OCI-LY7 (cell line): Measurements from ENCODE around the gene MIA3. TPM values are rescaled to one million over a fixed set of nuclear protein-coding genes. Genes with fewer than 3 reads are reported as not detected.

Experiments
- BruUV-seq: library from RNA; stranded (reverse); fragments of 400-500 nt; replicated peaks from 2 replicates; lab custom pipeline; 2021; lab: Mats Ljungman, UMichigan
- CTCF ChIA-PET: fragments of 300-600 bp; sonication (Branson Sonifier 250); formaldehyde crosslinking; loops from one replicate; lab custom pipeline; 2022; ENCODE audit warnings: antibody characterized with exemption; ENCODE audit not compliant: unreplicated experiment; lab: Charles Lee
- POLR2A ChIA-PET: fragments of 300-600 bp; sonication (Branson Sonifier 250); formaldehyde crosslinking; loops from one replicate; lab custom pipeline; 2022; ENCODE audit warnings: antibody characterized with exemption; lab: Charles Lee
- DNase-seq: peaks from one replicate; pipeline ENCODE4 v3.0.0-alpha.2; 2015; ENCODE audit warnings: low spot score
- H2AFZ ChIP-seq: fragments of 200-600 bp; sonication (generic), shearing (Covaris generic); 2 replicates; pipeline ENCODE4 v1.6.1; 2014; ENCODE audit warnings: mild to moderate bottlenecking, antibody characterized with exemption, low read length, moderate library complexity
- H3K27ac ChIP-seq: fragments of 200-600 bp; sonication (generic); 2 replicates; pipeline ENCODE4 v1.5.1; 2014; ENCODE audit warnings: mixed run types, low read depth, mild to moderate bottlenecking, moderate library complexity, low read length, inconsistent platforms; ENCODE audit not compliant: poor library complexity, severe bottlenecking
- H3K36me3 ChIP-seq: fragments of 200-600 bp; sonication (generic); 2 replicates; pipeline ENCODE4 v1.6.1; 2014; ENCODE audit warnings: mild to moderate bottlenecking, antibody characterized with exemption, low read length, moderate library complexity, mixed read lengths; ENCODE audit not compliant: insufficient read depth
- H3K4me1 ChIP-seq: fragments of 200-600 bp; sonication (generic); 2 replicates; pipeline ENCODE4 v1.5.1; 2014; ENCODE audit warnings: mild to moderate bottlenecking, low read length; ENCODE audit not compliant: insufficient read depth, poor library complexity, severe bottlenecking
- H3K4me2 ChIP-seq: fragments of 200-600 bp; sonication (generic); 2 replicates; pipeline ENCODE4 v1.6.1; 2014; ENCODE audit warnings: mild to moderate bottlenecking, low read length
- H3K4me3 ChIP-seq: fragments of 200-600 bp; sonication (generic); 2 replicates; pipeline ENCODE4 v1.5.1; 2014; ENCODE audit warnings: mild to moderate bottlenecking, low read depth, low read length; ENCODE audit not compliant: poor library complexity, severe bottlenecking
- H3K79me2 ChIP-seq: fragments of 200-600 bp; sonication (generic); 2 replicates; pipeline ENCODE4 v1.6.1; 2016; ENCODE audit warnings: low read depth, mild to moderate bottlenecking, low read length, moderate library complexity, mixed read lengths; ENCODE audit not compliant: insufficient read depth
- H3K9me2 ChIP-seq: fragments of 200-600 bp; sonication (generic); 2 replicates; pipeline ENCODE4 v1.6.1; 2016; ENCODE audit warnings: mild to moderate bottlenecking, low read length, mixed read lengths; ENCODE audit not compliant: insufficient read depth
- H3K9me3 ChIP-seq: fragments of 200-600 bp; sonication (generic); 2 replicates; pipeline ENCODE4 v1.6.1; 2014; ENCODE audit warnings: mild to moderate bottlenecking, mixed run types, low read length, mixed read lengths
- H4K20me1 ChIP-seq: fragments of 200-600 bp; sonication (generic); 2 replicates; pipeline ENCODE4 v1.6.1; 2014; ENCODE audit warnings: mild to moderate bottlenecking, antibody characterized with exemption, low read length, moderate library complexity, mixed read lengths; ENCODE audit not compliant: insufficient read depth
- EZH2phosphoT487 ChIP-seq: fragments of 200-600 bp; sonication (generic); IDR thresholded peaks from 2 replicates; pipeline ENCODE4 v1.6.1; 2018; ENCODE audit warnings: low read depth, borderline replicate concordance, mild to moderate bottlenecking, mixed run types, antibody characterized with exemption, low read length, moderate library complexity, mixed read lengths
- intact Hi-C: fragments of 100-400 bp; cut with micrococcal nuclease; formaldehyde crosslinking; loops from one replicate; pipeline ENCODE4 v1.10.0; 2022; ENCODE audit not compliant: unreplicated experiment
- total RNA-seq, 2 experiments: library from RNA; depleted of rRNA in 1 of 2; stranded (reverse); fragments of >200 nt in 1 of 2; shearing (Covaris generic) in 1 of 2; gene quantifications; 2 replicates each; pipeline ENCODE4 v1.2.3, GENCODE V29; 2014 to 2022
- TF ChIP-seq, protein P1 (sequence below): fragments of 200-600 bp; sonication (generic); conservative IDR thresholded peaks from 2 replicates; pipeline ENCODE4 v1.5.1; 2014; ENCODE audit warnings: mild to moderate bottlenecking, antibody characterized with exemption, low read length, moderate library complexity, mixed read lengths

Gene MIA3
- total RNA-seq, 2 experiments from 2014 or later, result 23.5 to 57.1 TPM

GRCh38 chr1:222716393-222716792 lies 98.5 kb downstream of the MIA3 start:
- intact Hi-C loops, result loop anchor here (10.0 kb wide), 1 partner anchor 252 kb away; no protein-coding TSS in a partner anchor
- Histone ChIP-seq H4K20me1 (no peaks in the 10 kb centered on the region), H3K4me3 (no peak overlapping the region), H2AFZ (no peak overlapping the region), H3K9me3 (no peaks in the 10 kb centered on the region), H3K27ac (no peak overlapping the region), H3K36me3 (peaks cover 53% of the 10 kb centered on the region), H3K79me2 (peaks cover 16% of the 10 kb centered on the region; the same call in 1 of the 2 replicates), H3K4me1 (peaks cover 4% of the 10 kb centered on the region), H3K4me2 (no peak overlapping the region), H3K9me2 (no peaks in the 10 kb centered on the region)
- ChIA-PET POLR2A (interaction anchor here (2.8 kb wide), 1 partner anchor 16 kb away, joined by 9 read pairs; no protein-coding TSS in a partner anchor), CTCF (no interaction called here)
- BruUV-seq, result no TSS peak
- no peak for DNase-seq
- TF ChIP-seq, protein P1, sequence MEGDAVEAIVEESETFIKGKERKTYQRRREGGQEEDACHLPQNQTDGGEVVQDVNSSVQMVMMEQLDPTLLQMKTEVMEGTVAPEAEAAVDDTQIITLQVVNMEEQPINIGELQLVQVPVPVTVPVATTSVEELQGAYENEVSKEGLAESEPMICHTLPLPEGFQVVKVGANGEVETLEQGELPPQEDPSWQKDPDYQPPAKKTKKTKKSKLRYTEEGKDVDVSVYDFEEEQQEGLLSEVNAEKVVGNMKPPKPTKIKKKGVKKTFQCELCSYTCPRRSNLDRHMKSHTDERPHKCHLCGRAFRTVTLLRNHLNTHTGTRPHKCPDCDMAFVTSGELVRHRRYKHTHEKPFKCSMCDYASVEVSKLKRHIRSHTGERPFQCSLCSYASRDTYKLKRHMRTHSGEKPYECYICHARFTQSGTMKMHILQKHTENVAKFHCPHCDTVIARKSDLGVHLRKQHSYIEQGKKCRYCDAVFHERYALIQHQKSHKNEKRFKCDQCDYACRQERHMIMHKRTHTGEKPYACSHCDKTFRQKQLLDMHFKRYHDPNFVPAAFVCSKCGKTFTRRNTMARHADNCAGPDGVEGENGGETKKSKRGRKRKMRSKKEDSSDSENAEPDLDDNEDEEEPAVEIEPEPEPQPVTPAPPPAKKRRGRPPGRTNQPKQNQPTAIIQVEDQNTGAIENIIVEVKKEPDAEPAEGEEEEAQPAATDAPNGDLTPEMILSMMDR, result no peak
- no peak for TF ChIP-seq EZH2phosphoT487

Other genes starting within 250 kb of the MIA3 start
- 0.92 TPM in 1 of 2 replicates, not detected in the other for gene HHIPL2, start 70.0 kb upstream of the MIA3 start, total RNA-seq (2014; rRNA removed; shearing (Covaris generic))
- not detected in 2 replicates for gene HHIPL2, start 70.0 kb upstream of the MIA3 start, total RNA-seq (2022)
- 10.9 and 13.3 TPM in 2 replicates for gene TAF1A, start 28.2 kb upstream of the MIA3 start, total RNA-seq (2014; rRNA removed; shearing (Covaris generic))
- gene TAF1A, start 28.2 kb upstream of the MIA3 start, total RNA-seq (2022), result 18.3 and 19.2 TPM in 2 replicates
- 6.6 and 9.0 TPM in 2 replicates for gene AIDA, start 94.4 kb downstream of the MIA3 start, total RNA-seq (2014; rRNA removed; shearing (Covaris generic))
- gene AIDA, start 94.4 kb downstream of the MIA3 start, total RNA-seq (2022), result 24.0 and 24.1 TPM in 2 replicates
- gene BROX, start 94.5 kb downstream of the MIA3 start, total RNA-seq (2014; rRNA removed; shearing (Covaris generic)), result 21.4 and 22.3 TPM in 2 replicates
- gene BROX, start 94.5 kb downstream of the MIA3 start, total RNA-seq (2022), result 34.0 and 37.9 TPM in 2 replicates
- not detected in 2 replicates for gene FAM177B, start 119.1 kb downstream of the MIA3 start, total RNA-seq (2014; rRNA removed; shearing (Covaris generic))
- gene FAM177B, start 119.1 kb downstream of the MIA3 start, total RNA-seq (2022), result not detected in 2 replicates
- gene DISP1, start 196.9 kb downstream of the MIA3 start, total RNA-seq (2014; rRNA removed; shearing (Covaris generic)), result 1.1 and 1.2 TPM in 2 replicates
- gene DISP1, start 196.9 kb downstream of the MIA3 start, total RNA-seq (2022), result 0.48 and 0.89 TPM in 2 replicates